NCI-H146 (cell line): Measurements from ENCODE around the gene TMEM190.
"Not testable (repeated sequence)": the region's sequence is repeated elsewhere in the genome, so short reads cannot be mapped to it uniquely, and the experiment has no call there.

Experiments used
- DNase-seq: peaks from one replicate; lab custom pipeline; 2025; lab: John Stamatoyannopoulos, UW

Gene TMEM190

GRCh38 chr19:55391702-55392615 is 15.3 kb downstream of the TMEM190 start:
- DNase-seq, result no peak

GRCh38 chr19:55392820-55393761 is 16.5 kb downstream of the TMEM190 start:
- no peak for DNase-seq

GRCh38 chr19:55398200-55398925 is 21.7 kb downstream of the TMEM190 start:
- DNase-seq, result no peak

- no peak for DNase-seq
These were observed 23.9 kb downstream of the TMEM190 start for GRCh38 chr19:55400281-55401087.

- not testable (repeated sequence) for DNase-seq
These were observed 24.8 kb downstream of the TMEM190 start for GRCh38 chr19:55401390-55401789.

- DNase-seq, result no peak
These were observed 25.9 kb downstream of the TMEM190 start for GRCh38 chr19:55402509-55402908.

GRCh38 chr19:55405638-55406037 is 29.0 kb downstream of the TMEM190 start:
- DNase-seq, result no peak

- DNase-seq, result no peak
These were observed 29.6 kb downstream of the TMEM190 start for GRCh38 chr19:55406091-55406825.

- peak; percentile 56 for DNase-seq
These were observed 30.4 kb downstream of the TMEM190 start for GRCh38 chr19:55406826-55407549.

GRCh38 chr19:55407550-55407799 is 30.8 kb downstream of the TMEM190 start, which contains the start of gene UBE2S:
TSS of gene UBE2S (minus strand) at chr19:55407788. CDS start at chr19:55407589, 199 bp downstream.
- not testable (repeated sequence) for DNase-seq

GRCh38 chr19:55407800-55408532 is 31.3 kb downstream of the TMEM190 start:
- DNase-seq, result peak; percentile 100

GRCh38 chr19:55408533-55408872 is 31.9 kb downstream of the TMEM190 start:
- no peak for DNase-seq

GRCh38 chr19:55409179-55409578 is 32.6 kb downstream of the TMEM190 start:
- DNase-seq, result not testable (repeated sequence)

- DNase-seq, result no peak
These were observed 33.5 kb downstream of the TMEM190 start for GRCh38 chr19:55410168-55410567.

- peak; percentile 80 for DNase-seq
These were observed 41.6 kb downstream of the TMEM190 start for GRCh38 chr19:55418185-55418584.

- DNase-seq, result no peak
These were observed 42.5 kb downstream of the TMEM190 start for GRCh38 chr19:55419103-55419502.

GRCh38 chr19:55419624-55420236 is 43.1 kb downstream of the TMEM190 start:
- DNase-seq, result no peak

- DNase-seq, result not testable (repeated sequence)
These were observed 44.7 kb downstream of the TMEM190 start for GRCh38 chr19:55421281-55421680.
